BE2C (cell line): ENCODE results near the gene PRKCH.

Source experiments
- DNase-seq: peaks from one replicate; pipeline ENCODE4 v3.0.0-alpha.2; 2020
- H3K27me3 ChIP-seq: fragments of 250-450 bp; sonication (Bioruptor Pico); 2 replicates; pipeline ENCODE4 v1.5.1; 2020; ENCODE audit warnings: mild to moderate bottlenecking
- H3K36me3 ChIP-seq: fragments of 250-450 bp; sonication (Bioruptor Pico); 2 replicates; pipeline ENCODE4 v1.5.1; 2020; ENCODE audit warnings: mild to moderate bottlenecking
- H3K4me1 ChIP-seq: fragments of 250-450 bp; sonication (Bioruptor Pico); 2 replicates; pipeline ENCODE4 v1.5.1; 2020
- H3K4me3 ChIP-seq: 2 replicates; pipeline ENCODE4 v1.5.1; 2011; ENCODE audit warnings: low read depth, low read length
- H3K9me3 ChIP-seq: fragments of 250-450 bp; sonication (Bioruptor Pico); 2 replicates; pipeline ENCODE4 v1.5.1; 2020
- TF ChIP-seq, protein P1 (sequence below): IDR thresholded peaks from 2 replicates; pipeline ENCODE4 v1.5.1; 2012; ENCODE audit warnings: mild to moderate bottlenecking, low read depth, low read length

The PRKCH gene

DNA sequence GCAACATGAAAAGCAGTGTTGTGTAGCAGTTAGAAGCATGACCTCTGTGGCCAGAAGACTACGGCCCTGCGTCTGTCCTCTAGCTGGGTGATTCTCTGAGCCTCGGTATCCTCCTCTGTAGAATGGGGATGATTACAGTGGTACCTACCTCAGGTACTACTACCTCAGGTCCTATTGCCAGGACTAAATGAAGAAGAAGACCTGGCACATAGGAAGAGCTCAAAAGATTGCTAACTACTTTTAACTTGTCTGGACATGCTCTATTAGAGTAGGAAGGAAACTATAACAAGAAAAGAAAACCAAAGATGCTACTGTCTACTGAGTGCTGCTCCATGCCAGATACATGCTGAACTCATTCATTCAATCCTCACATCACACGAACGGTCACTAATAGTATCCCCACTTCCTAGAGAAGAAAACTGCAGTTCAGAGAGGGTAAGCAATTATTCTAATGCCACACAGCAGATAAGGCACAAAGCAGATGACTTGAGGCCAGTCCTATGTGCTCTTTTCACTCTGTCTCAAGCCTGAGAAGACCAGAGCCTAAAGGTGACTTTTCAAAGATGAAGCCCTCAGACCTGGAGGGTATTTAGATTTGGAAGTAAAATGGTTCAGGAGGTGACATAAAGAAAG, 265.8 kb downstream of the PRKCH start:
- TF ChIP-seq, protein P1, sequence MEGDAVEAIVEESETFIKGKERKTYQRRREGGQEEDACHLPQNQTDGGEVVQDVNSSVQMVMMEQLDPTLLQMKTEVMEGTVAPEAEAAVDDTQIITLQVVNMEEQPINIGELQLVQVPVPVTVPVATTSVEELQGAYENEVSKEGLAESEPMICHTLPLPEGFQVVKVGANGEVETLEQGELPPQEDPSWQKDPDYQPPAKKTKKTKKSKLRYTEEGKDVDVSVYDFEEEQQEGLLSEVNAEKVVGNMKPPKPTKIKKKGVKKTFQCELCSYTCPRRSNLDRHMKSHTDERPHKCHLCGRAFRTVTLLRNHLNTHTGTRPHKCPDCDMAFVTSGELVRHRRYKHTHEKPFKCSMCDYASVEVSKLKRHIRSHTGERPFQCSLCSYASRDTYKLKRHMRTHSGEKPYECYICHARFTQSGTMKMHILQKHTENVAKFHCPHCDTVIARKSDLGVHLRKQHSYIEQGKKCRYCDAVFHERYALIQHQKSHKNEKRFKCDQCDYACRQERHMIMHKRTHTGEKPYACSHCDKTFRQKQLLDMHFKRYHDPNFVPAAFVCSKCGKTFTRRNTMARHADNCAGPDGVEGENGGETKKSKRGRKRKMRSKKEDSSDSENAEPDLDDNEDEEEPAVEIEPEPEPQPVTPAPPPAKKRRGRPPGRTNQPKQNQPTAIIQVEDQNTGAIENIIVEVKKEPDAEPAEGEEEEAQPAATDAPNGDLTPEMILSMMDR: no peak
- Histone ChIP-seq H3K9me3 (no peaks in the 10 kb centered on the region; the same call in 1 of the 2 replicates), H3K4me3 (no peak overlapping the region), H3K27me3 (no peaks in the 10 kb centered on the region), H3K4me1 (peaks cover 33% of the 10 kb centered on the region), H3K36me3 (no peaks in the 10 kb centered on the region)
- no peak for DNase-seq

GRCh38 chr14:61588419-61588901, 267.1 kb downstream of the PRKCH start:
- H3K4me1 ChIP-seq: peaks cover 33% of the 10 kb centered on the region
- no peaks in the 10 kb centered on the region for H3K27me3 ChIP-seq
- TF ChIP-seq, protein P1: no peak
- no peaks in the 10 kb centered on the region for H3K36me3 ChIP-seq
- no peak overlapping the region for H3K4me3 ChIP-seq
- no peaks in the 10 kb centered on the region; the same call in 1 of the 2 replicates for H3K9me3 ChIP-seq
- no peak for DNase-seq

GRCh38 chr14:61589691-61590581, 268.6 kb downstream of the PRKCH start:
- peaks cover 23% of the 10 kb centered on the region for H3K4me1 ChIP-seq
- no peak overlapping the region for H3K4me3 ChIP-seq
- no peaks in the 10 kb centered on the region; the same call in 1 of the 2 replicates for H3K9me3 ChIP-seq
- no peaks in the 10 kb centered on the region for H3K36me3 ChIP-seq
- DNase-seq: no peak
- TF ChIP-seq, protein P1: no peak
- no peaks in the 10 kb centered on the region for H3K27me3 ChIP-seq

DNA sequence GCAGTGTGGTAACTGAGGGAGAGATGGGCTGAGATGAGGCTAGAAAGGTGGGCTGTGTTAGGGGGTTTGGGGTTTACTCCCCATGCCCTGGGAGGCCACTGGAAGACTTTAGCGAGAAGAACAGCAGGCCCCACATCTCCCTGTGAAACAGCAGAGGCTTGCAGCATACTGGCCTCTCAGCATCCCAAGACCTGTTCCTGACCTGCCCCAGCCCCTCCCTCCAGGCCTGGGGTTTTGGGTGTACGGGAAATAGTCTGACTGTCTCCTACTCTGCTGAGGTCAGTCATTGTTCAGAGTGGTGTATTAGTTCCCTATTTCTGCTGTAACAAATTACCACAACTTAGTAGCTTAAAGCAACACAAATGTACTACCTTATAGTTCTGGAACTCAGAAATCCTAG, 270.5 kb downstream of the PRKCH start:
- Histone ChIP-seq H3K4me3 (no peak overlapping the region), H3K9me3 (no peaks in the 10 kb centered on the region; the same call in 1 of the 2 replicates), H3K27me3 (no peaks in the 10 kb centered on the region), H3K4me1 (peaks cover 5% of the 10 kb centered on the region), H3K36me3 (no peaks in the 10 kb centered on the region)
- DNase-seq: no peak
- TF ChIP-seq, protein P1: no peak

DNA sequence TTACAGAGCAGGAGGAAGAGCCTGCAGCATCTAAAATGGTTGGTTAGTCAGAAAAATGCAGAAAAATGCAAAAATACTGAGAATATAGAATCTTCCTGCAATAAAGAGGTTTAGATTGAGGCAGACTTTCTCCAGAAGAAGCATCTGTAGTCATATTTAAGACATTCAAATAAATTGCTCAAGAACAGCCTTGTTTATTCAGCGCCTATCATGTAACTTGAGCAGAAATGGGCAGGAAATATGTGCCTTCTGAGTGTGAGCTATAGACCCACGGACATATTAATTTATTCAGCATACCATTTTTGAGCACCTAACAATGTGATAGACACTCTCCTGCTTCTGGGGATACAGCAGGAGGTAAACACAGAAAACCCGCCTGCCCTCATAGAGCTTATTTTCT, 272.0 kb downstream of the PRKCH start:
- H3K27me3 ChIP-seq: no peaks in the 10 kb centered on the region
- H3K9me3 ChIP-seq: no peaks in the 10 kb centered on the region; the same call in 1 of the 2 replicates
- no peak for DNase-seq
- TF ChIP-seq, protein P1: no peak
- H3K4me1 ChIP-seq: peaks cover 3% of the 10 kb centered on the region
- H3K4me3 ChIP-seq: no peak overlapping the region
- no peaks in the 10 kb centered on the region for H3K36me3 ChIP-seq
